Activated CD4-positive, alpha-beta T cell treated with anti-CD3 and anti-CD28 coated beads, Interleukin-2, amount 50 U/mL, for 16 hours (primary cell): Measurements from ENCODE around the gene CACNA1H.

Experiments used
- DNase-seq: peaks from one replicate; pipeline ENCODE4 v3.0.0-alpha.2; 2020

CACNA1H gene

GRCh38 chr16:1123525-1124230 is 29.2 kb upstream of the CACNA1H start:
- DNase-seq = no peak

DNA sequence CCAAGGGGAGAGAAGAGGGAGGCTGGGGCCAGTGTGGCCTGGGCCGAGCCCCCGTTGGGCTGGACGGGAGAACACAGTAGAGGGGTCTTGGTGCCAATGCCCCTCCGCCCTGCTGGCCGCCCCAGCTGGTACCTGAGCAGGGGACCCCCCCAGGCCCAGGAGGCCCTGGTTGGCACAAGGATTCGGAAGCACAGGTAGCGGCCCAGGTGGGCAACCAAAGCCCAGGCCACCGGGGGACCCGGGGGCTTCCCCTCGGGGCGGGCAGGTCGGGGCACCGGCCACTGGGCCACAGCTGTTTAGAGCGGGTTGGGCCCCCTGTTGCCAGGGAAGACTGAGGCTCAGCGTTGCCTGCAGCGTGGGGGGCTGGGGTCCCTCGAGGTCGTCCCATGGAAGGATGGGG is 28.6 kb upstream of the CACNA1H start:
- no peak for DNase-seq

- DNase-seq = no peak
Observed at GRCh38 chr16:1124795-1125194, 28.1 kb upstream of the CACNA1H start.

DNA sequence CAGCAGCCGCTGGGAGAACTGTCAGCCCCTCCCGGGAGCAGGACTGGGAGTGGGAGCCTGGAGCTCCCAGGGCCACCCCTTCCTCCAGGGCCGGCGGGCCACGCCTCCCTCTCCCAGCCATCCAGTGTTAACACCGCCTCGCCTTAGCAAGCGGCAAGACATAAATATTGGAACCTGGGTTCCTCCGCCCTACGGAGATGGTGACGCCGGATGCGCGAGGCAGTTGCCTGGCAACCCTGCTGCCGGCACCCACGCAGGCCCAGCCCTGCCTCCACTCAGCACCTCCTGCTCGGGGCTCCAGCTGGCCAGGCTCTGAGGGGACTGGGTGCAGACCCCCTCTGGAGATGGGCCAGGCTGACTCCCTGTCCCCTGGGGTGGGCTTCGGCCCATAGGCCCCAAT is 27.4 kb upstream of the CACNA1H start:
- DNase-seq = peak; percentile 14

- DNase-seq = no peak
Observed at GRCh38 chr16:1126044-1126443, 26.9 kb upstream of the CACNA1H start.

DNA sequence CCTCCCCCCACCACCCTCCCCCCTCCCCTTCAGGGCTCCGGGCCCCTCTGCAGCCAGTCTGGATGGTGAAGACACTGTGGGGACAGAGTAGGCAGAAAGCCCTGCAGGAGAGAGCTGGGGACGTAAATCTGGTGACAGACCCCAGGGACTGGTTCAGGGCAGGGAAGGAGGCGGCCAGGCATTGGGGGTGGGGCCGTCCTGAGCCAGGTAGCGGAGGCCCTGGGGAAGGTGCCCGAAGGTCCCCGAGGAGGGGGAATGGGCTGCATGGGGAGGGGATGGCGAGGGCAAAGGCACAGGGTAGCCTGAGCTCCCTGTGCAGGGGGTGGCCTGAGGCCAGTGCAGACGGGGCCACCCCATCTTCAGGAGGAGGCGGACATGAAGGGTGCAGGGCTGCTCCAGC is 26.3 kb upstream of the CACNA1H start:
- no peak for DNase-seq

DNA sequence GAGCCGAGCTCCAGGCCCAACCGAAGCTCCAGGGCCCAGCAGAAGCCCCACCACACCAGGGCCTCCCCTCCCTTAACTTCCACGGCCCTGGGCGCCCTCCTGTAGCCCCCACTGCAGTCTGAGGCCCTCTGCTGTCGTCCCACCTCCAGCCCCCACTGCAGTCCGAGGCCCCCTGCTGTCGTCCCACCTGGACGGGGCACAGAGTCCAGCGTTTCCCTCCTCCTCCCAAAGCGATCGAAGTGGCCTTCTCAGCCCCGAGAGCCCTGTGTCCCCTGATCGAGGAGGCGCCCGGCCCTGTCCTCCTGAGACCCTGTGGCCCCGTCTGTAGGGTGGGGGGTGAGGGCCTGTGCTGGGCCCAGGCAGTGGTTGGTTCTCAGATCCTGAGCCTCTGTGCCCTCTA is 25.8 kb upstream of the CACNA1H start:
- no peak for DNase-seq

- no peak for DNase-seq
Observed at GRCh38 chr16:1127971-1128715, 24.8 kb upstream of the CACNA1H start.

DNA sequence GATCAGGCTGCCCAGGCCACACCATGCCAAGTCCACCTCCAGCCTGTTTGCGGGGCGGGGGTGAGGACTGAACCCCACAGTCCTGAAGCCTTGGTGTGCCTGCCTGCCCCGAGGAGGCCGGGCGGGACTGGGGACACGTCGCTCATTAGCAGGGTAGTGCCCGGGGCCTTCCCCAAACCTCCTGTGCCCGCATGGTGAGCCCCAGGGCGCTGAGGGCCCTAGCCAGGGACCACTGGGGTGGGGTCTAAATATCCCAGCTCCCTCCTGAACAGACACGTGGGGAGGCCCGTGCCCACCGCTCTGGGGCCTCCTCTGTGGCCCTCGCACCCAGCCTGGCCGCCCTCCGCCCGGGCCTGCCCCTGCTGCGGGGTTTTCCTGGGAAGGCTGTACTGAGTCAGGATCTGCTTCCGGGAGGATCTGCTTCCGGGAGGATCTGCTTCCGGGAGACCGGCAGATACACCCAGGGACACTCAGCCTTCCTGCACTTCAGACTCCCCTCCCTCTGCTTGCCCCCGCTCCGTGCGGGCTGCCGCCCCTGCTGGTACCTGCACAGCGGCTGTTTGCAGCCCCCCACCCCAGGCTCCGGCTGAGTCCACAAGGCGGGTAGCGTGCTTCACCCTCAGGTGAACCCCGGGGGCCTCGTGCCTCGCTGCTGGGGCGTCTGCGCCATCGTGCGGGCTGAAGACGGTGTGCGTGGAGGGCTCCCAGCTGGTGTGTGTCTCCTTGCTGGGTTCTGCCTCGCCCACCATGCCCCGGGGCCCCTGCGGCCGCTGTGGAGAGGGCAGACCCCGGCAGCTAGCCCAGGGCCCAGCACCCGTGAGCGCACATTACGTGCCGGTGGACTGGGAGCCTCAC is 23.6 kb upstream of the CACNA1H start:
- no peak for DNase-seq

- no peak for DNase-seq
Observed at GRCh38 chr16:1130382-1130781, 22.5 kb upstream of the CACNA1H start.

DNA sequence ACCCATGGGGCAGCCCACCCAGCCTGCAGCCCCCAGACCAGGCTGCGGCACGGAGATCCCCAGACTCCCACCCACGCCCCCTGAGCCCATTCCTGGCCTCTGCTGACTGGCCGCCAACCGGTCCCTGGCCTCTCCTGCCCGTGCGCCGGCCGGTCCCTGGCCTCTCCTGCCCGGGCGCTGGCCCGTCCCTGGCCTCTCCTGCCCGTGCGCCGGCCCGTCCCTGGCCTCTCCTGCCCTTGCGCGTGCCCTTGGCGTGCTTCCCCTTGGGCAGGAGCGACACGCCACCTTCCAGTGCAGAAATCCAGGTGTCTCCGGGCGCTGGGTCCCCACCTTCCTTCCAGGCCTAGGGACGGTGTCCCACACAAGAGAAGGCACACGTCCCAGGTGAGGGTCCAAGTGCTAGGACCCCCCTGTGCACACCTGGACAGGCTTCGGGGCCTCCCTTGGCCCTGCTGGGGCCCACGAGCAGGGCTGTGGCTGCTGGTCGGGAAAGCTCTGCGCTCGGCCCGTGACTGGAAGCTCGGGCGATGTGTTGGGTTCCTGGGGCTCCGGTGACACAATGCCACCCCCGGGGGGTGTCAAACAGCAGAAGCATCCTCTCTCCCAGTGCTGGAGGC is 21.4 kb upstream of the CACNA1H start:
- DNase-seq = no peak

- no peak for DNase-seq
Observed at GRCh38 chr16:1132431-1132830, 20.5 kb upstream of the CACNA1H start.

GRCh38 chr16:1133271-1133670 is 19.6 kb upstream of the CACNA1H start:
- no peak for DNase-seq

DNA sequence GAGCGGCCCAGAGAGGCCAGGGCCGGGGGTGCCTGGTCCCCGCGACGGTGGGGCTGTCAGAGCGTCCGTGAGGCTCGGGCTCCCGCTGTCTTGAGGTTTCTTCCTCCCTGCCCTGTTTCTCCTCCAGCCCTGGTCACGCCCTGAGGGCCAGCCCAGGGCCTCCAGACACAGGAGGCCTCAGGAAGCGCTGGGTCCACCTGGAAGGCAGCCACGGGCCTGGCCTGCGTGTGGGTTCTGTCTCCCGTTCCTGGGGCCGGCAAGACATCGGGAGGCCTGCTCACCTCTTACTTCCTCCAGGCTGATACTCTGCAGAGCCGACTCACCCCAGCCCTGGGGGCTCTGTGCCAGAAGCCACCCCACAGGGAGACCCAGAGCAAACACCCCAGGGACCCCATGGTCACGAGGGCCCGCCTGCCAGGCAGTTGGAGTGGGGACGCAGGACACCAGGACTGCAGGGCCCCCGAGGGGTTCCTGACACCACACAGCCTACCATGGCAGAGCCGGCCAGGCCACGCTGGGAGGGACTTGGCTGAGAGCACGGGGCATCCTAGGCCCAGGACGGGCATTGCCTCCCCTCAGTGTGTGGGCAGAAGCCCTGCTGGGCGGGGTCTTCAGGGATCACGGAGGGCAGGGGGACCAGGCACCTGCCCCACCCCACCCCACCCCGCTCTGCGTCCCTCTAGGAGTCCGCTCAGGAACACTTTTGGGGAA is 18.9 kb upstream of the CACNA1H start:
- DNase-seq = no peak

DNA sequence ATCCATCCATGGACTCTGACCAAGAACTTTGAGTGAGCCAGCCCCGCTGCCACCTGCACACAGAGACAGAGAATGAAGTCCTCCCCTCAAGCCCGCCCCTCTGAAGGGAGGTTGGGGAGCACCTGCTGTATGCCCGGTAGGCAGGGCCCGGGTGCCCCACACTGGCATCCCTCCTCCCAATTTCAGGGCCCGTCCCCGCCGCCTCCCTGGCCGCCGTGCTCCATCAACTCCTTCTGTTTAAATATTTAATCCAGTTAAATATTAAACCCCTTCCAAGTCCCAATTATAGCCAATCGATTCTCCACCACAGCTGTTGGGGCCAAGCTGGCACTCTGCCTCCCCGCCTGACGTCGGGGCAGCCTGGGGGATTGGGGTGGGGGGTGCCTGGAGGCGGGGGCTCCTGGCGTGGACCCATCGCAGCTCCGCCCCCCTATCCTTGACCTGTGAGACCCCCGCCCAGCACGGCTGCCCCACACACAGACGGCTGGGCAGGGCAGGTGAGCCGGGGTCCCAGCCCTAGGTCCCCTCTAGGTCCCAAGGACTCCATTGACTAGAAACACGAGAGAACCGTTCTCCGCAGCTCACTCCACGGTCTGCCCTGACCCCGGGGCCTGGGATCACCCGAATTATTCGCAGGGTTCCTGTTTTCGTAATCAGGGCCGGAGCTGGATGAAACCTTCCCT is 18.0 kb upstream of the CACNA1H start:
- no peak for DNase-seq

GRCh38 chr16:1135459-1135825 is 17.5 kb upstream of the CACNA1H start:
- no peak for DNase-seq

GRCh38 chr16:1137604-1138003 is 15.3 kb upstream of the CACNA1H start:
- no peak for DNase-seq

DNA sequence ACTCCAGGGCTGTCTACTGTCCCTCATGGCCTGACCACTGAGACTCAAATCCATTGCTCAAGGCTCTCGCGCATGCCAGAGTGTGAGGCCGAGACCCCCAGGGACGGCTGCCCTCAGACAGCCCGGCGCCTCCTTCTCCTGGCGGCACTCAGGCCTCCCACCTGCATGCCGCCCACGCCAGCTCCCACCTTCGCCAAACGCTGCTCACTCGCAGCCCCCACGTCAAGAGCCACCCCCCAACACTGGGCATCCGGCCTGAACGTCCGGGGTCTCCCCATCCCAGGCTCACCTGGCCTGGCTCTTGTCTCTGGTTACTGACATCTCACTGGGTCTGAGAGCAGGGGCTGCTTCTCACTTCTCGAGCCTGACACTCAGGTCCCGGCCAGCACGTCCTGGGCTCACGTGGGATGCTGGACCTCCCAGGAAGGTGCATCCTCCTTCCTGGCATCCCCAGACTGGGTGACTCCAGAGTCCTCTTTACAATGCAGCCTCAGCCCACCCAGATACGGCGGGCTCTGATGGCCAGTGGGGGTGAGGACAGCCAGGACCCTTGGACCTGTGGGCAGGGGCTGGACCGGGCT is 12.2 kb upstream of the CACNA1H start:
- DNase-seq = no peak

- DNase-seq = no peak
Observed at GRCh38 chr16:1141191-1141590, 11.7 kb upstream of the CACNA1H start.

DNA sequence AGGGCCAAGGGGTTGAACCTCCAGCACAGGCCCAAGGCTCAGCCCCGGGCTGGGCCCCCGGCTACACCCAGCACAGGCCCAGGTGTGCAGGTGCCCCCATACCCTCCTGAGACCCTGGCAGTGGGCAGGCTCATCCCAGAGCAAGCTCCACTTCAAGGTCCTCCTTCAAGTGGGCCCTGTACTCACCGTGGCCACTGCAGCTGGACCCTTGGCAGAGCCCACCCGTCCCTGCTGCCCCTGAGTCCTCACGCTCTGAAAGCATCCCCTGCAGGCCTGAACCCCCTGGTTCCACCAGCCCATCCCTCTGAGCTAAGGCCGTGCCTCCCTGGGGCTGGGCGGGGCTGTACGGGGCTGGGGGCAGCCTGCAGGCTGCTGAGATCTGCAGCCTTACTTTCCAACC is 11.2 kb upstream of the CACNA1H start:
- DNase-seq = no peak

- DNase-seq = no peak
Observed at GRCh38 chr16:1142911-1143310, 10.0 kb upstream of the CACNA1H start.
